CD4-positive, alpha-beta T cell treated with Interleukin-12 subunit alpha and Interleukin-12 subunit beta, for 1 hour (primary cell): ENCODE measurements around the gene WNT2B.

Source experiments
- DNase-seq: peaks from one replicate; pipeline ENCODE4 v3.0.0-alpha.2; 2020

Gene WNT2B

DNA sequence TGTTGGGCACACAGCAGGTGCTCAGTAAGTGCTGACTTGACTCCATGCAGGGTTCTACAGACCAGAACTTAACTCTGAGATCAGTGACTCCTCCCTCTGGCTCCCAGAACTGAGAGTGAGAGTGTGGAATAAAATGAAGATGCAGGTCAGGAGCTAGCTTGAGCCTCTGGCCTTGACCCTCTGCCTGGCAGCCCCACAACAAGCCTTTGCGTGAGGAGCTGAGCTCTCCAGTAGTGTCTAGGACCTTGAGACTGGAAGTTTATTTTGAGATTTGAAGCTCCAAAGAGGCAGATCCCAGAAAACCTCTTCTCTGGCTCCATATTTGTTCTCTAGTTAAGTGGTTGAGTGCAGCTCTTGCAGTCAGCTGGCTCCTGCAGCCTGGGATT lies 3.4 kb upstream of the WNT2B start:
- DNase-seq = no peak

DNA sequence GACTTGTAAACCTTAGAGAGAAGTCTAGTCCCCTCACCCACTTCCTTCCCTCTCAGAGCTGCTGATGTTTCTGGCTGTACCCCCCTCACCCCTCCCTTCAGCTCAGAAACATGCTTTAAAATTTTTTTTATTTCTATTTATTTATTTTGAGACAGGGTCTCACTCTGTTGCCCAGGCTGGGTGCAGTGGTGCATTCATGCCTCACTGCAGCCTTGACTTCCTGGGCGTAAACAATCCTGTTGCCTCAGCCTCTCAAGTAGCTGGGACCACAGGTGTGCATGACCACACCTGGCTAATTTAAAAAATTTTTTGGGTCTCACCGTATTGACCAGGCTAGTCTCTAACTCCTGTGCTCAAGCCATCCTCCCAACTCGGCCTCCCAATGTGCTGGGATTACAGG lies 2.9 kb upstream of the WNT2B start:
- DNase-seq = no peak

DNA sequence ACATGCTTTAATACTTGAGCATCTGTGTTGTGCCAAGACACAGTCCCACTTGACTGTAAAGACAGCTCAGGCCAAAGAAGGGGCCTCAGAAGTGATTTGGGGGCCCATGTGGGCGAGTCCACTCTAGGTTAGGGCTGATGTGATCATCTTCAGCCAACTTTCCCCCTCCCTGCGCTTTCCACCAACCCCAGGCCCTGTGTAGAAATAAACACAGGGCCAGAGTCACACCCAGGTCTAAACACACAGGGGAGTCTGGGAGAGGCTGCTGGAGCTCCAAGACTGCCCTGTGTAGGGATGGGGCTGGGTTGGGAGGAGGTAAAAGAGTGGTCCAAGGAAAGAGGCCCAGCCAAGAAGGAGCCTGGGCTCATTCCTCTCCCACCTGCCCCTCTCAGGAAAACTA lies 2.5 kb upstream of the WNT2B start:
- DNase-seq = no peak

DNA sequence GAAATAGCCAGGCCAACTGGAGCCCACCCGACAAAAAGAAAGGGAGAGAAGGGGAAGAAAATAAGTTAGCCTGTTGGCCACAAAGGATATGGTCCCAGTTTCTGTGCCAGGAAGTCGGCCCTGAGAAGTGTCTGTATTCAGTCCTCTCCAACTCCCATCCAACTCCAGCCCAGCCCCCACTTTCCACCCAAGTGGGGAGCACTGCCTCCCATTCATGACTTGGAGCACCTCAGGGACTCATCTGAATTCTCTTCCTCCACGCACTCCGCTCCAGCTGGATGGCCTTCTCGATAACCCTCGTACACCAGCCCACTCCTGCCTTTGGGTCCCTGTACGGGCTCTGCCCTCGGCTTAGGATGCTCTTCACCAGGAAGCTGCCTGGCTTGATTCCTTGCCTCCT lies 2.0 kb upstream of the WNT2B start:
- no peak for DNase-seq

DNA sequence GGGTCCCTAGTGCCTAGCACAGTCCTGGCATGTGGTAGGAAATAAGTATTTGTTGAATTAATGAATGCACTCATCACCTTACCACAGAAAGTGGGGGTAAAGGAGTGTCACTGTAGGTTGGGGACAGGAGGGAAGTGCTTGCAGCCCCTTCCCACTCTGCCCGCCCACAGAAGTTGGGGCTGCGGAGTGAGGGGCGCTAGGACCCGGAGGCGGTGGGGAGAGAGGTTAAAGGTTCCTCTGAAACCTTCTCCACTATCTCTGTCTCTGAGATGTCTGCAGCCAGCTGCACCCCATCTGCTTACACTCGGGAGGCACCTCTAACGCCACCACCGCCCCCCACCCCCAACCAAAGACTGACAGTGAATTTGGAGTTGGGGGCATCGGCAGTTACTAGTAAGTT lies 1.4 kb upstream of the WNT2B start:
- no peak for DNase-seq

DNA sequence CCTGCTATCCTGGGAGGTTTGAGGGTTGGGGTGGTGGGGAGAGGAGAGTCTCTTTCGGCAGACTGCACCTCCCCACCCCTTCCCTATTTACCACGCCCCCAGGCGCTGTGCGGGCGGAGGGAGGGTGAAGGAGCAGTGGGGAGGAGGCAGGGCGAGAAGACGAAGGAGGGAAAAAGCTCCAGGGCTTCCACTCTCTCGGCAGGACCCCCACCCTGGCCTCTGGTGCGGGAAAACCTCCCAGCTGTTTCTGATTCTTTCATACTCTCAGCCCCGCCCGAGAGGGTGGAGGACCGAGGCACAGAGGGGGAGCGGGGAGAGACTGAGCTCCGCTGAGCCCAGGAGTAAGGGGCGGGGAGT lies 866 bp upstream of the WNT2B start:
- DNase-seq = peak; percentile 26

DNA sequence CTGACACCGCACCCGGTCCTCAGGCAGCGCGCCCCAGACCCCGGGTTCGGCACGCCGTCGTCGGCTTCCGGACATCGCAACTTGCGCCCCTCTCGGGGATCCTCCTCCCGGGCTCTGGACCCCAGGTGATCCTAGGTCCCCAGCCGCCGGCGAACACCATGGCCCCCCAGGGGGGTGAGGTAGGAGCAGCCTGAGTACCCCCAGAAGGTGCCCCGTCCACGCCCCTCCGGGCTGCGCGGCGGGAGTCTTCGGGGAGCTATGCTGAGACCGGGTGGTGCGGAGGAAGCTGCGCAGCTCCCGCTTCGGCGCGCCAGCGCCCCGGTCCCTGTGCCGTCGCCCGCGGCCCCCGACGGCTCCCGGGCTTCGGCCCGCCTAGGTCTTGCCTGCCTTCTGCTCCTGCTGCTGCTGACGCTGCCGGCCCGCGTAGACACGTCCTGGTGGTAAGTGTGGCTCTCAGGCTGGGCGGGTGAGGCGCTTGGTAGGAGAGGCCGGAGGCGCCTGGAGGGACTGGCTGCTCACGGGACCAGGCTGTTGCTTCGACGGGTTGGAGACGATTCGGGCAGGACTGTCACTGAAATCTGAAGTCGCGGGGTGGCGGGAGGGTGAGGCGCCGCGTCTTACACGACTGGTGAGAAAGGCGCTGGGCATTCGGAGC lies 367 bp downstream of the WNT2B start:
- peak; percentile 23 for DNase-seq

DNA sequence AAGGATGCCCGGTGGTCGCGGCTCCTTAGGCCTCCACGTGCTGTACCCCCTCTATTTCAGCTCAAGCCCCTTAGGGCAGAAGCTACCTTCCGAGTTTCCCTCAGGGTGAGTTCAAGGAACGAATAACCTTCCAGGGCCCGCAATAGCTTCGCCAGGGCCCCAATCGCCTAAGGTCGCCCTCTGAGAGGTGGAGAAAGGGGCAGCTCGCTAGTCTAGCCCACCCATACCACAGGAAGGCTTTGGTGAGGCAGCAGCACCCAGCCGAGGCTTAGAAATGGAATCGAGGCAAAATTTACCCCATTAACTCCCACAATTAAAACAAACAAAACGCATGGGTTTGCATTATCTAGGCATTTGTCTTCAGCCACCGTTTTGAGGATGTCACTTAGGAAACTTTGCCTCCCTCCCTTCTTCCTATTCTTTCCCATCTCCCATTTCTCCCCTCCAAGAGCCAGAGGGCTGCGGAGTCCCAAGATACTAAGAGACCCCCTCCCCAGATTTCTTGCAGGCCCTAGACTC lies 954 bp downstream of the WNT2B start:
- DNase-seq = no peak

DNA sequence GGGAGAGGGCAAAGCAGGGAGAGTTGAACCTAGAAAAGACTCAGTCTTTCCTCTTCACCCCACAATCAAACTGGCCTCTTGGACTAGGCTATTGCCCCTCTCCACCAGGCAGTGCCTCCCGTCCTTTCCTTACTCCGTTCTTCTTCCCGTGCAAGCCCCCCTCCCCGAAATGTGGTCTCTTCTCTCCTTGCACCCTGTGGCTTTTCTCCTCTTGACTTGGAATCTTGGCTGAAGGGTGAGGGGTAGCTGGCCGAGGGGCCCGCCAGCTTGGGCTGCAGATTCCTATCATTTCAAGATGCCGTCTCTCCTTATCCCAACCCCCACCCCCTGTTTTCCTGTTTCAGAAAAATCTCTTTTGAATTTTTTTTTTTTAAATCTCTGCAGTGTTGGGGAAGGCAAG lies 1.6 kb downstream of the WNT2B start:
- no peak for DNase-seq

DNA sequence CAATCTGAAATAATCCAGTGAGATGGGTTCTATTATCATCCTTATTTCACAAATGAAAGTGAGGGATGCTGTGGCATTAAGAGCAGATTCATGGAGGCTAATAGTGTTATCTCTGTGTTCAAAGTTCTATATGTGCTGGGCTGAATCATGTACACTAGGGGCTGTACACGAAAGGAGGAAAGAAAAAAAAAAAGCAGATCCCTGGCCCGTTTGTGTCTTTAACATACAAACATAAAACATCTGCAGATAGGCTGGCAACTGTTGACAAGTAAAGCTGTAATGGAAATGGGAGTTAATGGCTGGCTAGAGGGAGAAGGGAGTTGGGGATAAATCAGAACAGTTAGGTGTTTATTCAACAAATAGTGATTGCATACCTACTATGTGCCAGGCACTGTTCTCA lies 3.1 kb downstream of the WNT2B start:
- DNase-seq = no peak

DNA sequence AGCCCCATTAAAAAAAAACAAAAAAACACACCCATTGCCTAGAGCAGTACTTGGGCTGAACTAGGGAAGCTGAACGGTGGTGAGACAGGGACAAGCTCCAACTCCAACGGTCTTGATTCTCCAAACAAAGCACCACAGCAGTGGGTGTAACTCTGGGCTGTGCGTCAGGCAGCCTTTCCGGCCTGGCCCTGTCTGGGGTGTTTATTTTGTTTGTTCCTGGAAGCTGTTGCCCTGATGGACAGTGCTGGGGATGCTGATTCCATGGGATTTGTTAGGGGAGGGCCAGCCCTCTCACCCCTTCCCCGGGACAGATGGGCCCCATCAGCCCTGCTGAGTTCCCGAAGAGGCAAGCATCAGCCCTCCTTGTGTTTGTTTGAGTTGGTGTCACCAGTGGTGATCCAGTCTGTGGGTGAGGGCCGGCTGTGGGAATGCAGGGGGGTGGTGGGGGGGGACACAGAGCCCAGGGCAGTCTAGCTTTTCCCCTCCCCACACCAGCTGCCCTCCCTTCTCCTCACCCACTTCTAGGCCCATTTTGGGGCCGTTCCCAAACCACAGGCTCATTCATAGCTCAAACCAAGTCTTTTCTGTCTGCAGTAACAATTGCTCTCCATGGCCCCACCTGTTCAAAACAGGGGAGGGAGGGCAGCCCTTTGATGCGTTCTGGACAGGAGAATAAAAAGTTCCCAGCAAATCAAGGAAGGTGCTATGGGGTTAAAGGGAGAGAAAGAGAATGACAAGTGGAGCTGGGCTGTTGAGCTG lies 4.5 kb downstream of the WNT2B start:
- DNase-seq = no peak

DNA sequence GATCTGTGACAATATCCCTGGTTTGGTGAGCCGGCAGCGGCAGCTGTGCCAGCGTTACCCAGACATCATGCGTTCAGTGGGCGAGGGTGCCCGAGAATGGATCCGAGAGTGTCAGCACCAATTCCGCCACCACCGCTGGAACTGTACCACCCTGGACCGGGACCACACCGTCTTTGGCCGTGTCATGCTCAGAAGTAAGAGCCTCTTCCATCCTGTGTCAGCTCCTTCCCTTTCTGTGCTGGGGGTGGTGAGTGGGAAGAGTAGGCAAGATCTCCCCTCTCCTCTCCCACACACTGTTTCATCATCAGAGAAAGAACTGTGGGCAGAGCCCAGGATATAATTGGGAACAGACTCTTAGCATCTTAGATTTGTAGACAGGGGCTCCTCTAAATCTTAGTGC lies 6.1 kb downstream of the WNT2B start:
- DNase-seq = no peak

DNA sequence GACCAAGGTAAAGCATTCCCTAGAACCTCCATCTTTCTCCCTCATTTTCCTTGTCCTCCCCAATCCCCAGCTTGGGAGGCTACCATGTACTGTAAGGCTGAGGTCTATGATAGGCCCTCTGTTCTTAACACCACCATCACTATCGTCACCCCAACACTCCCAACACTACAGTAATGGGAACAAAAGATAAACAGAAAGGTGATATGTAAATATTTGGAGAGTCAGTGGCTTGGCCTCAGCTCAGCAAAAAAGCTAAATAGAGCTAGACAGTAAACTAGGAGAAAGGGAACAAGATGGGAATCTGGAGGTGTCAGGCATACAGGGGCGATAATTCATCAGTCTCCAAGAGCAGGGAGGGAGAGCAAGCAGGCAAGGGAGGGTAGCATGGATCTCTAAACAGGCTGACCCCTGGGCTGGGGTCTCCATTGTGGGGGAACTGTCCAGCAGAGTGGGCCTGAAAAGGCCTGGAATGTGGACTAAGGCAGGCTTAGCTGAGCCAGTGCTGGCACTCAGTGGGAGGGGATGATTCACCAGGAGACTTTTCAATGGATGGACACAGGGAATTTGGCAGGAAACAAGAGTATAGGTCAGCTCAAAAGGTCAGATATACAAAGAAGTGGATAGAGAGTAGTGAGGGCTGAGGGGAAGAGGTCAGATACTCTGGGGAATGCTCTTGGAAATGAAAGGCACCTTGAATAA lies 6.7 kb downstream of the WNT2B start:
- no peak for DNase-seq

DNA sequence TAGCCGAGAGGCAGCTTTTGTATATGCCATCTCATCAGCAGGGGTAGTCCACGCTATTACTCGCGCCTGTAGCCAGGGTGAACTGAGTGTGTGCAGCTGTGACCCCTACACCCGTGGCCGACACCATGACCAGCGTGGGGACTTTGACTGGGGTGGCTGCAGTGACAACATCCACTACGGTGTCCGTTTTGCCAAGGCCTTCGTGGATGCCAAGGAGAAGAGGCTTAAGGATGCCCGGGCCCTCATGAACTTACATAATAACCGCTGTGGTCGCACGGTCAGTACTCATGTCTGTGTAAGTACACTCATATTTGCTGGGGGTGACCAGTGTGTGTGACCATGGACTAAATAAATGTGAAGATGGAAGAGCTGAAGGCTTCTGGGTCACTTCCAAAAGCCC lies 7.4 kb downstream of the WNT2B start:
- no peak for DNase-seq

DNA sequence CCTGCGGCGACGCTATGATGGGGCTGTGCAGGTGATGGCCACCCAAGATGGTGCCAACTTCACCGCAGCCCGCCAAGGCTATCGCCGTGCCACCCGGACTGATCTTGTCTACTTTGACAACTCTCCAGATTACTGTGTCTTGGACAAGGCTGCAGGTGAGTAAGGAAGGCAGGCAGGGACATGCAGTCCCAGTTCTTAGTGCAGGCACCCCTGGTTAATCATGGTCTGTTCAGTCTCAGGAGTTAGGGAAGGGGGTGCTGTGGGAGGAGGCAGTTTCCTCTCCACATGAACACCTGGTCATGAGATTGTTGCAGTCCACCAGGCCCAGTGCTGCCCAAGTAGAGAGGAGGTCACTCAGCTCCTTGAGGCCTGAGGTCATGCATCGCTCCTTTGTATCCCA lies 8.5 kb downstream of the WNT2B start:
- DNase-seq = no peak

DNA sequence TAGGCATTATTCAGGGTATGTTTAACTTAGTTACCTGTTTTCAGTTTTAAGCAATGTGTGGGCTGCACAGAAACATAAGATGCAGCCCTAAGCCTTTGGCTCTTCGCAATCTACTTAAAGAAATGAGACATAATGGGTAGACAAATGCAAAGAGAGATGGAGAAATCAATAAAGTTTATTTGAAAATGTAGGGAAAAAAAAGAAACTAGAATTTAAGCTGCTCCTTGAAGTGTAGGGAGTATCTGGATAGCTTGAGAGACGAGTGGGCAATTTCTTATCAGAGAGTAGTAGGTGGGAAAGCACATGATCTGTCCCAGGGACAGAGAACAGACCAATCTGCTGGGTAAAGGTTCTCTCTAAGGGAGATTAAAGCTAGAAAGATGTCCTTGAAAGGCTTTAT lies 8.9 kb downstream of the WNT2B start:
- DNase-seq = no peak

DNA sequence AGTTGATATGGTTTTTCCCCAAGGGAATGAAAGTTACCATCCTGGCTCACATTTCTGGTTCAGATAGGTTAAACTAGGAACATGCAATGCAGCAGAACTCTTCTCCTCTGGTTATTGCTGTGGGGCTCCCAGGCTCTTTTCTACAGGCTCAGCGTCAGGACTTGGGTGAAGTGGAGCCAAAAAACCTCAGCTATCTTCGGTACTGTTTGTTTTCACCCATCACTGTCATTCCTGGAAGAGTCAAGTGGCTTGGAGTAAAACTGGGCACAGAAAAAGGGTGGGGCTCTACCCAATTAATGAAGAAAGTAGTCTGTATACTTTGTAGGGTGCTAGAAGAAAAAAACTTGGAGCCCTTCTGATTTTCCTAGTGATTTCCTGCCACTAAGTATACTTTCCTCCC lies 9.4 kb downstream of the WNT2B start:
- DNase-seq = no peak

DNA sequence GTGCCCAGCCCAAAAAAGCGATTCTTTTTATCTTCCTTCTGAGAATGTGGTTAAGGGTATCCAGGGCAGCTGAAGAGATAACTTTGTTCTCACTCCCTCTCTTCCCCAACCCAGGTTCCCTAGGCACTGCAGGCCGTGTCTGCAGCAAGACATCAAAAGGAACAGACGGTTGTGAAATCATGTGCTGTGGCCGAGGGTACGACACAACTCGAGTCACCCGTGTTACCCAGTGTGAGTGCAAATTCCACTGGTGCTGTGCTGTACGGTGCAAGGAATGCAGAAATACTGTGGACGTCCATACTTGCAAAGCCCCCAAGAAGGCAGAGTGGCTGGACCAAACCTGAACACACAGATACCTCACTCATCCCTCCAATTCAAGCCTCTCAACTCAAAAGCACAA lies 11.4 kb downstream of the WNT2B start:
- no peak for DNase-seq

DNA sequence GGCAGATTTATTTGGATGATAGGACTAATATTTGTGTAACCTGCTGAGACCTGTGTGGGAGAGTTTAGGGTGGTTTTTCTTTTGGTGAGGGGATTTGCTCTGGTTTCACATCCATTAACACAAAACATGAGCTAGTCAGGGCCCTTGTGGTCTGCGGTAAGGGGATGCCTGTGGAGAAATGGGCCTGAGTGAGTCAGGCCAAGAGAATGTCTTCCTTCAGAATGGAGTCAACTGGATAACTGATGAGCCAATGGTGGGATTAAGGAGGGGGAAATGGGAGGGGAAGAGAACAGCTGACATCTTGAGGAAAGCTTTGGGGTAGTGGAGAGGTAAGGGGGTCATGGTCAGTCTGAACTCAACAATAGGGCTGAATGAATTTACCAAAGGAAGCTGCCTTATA lies 13.9 kb downstream of the WNT2B start:
- DNase-seq = no peak

DNA sequence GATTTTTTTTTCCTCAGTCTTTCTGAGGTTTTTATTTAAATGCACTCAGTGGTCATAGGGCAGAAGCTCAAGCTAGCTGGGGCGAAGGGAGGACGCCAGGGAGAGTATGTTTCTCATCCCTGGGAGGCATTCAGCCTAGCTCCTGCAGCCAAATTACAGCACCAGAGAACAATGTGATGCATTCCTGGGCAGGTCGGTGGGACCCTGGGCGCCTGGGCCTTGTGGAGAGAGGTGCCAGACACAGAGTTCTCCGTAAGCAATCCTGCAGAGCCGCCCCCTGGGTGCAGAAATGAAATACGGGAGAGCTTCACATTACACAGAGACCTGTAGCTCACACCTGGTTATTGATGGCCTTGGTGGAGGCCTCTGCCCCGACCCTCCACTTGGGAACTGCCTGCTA lies 15.5 kb downstream of the WNT2B start:
- no peak for DNase-seq

DNA sequence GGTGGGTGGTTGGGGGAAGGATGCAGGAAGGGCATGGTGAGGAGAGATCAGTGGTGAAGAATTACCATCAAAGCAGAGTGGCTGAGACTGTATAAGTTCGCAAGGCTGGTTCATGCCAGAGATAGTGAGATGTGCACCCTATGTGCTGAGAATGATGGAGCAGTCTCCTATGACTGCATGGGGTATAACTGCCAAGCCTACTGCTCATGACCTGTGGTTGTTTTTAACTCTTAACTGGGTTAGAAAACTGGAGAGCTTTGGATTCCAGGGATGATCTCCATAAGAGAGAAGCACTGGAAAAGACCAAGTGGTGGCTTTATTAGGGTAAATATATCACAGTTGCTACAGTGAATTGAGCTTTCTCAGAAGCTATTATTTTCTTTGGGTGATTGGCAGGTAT lies 16.2 kb downstream of the WNT2B start:
- DNase-seq = no peak

DNA sequence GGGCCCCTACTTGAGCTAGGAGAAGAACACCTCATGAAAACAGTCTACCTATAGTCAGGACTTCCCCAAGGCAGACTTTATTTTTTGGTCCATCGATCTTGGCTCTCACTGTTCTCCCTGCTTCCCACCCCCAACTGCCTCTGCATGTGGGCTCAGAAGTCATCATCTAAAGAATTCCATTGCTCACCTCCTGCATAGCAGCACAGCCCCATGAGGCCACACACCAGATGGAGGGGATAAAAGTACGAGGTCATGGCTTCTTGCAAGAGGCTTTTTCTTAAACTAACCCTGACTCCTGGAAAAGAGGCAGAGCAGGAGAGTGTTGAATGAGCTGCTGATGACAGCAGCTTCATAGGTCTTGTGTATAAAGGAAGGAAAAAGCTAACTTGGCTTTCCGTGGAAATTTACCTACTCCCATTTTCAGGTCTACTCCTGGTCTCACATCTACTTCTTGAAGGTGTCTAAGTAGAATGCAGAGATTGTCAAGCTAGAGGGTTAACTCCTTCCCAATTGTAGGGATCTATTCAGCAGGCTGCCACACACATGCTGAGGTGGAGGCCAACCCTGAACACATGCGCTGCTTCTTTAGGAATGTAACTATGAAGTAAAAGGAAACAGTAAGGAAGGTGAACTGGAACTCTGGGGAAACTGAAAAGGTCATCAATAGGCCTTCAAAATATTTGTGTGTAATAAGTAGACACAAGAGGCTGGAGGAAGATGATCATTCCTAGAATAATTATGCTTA lies 18.7 kb downstream of the WNT2B start:
- no peak for DNase-seq

DNA sequence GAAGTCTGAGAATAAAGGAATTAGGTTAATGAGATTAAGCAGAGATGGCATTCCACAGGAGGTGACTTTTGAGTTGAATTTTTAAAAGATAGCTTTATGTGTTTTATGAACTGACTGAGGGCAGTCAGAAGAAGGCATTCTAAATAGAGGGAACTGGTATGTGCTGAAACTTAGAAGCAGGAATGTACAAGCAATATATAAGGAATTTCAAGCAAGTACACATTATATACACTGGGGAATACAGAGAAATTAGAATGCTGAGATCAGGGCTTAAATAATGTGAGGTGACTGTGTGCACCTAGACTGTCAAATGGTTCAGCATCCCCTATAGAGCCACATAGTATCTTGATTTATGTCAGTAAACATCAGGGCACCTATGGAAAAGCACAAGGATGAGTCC lies 19.3 kb downstream of the WNT2B start:
- DNase-seq = no peak

DNA sequence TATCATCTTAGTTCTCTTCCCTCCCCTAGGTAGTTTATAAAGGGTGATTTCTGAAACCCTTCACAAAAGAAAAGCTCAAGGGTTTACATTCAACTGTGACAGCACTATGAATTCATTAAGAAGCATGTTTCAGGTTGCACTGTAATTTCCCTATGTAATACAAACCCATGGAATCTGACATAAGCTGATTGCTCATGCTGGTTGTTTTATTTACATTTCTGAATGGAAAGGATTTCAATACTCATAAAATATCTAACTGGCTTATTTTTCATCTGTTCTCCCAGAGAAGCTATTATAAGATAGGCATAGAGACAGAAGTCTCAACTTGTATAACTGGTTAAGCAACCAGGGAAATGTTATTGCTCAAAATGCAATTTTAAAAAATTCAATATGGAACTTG lies 20.5 kb downstream of the WNT2B start:
- DNase-seq = no peak
